Colonic mucosa (tissue), 4 donors: ENCODE results near the gene CHTOP. TPM values are rescaled to one million over a fixed set of nuclear protein-coding genes. Genes with fewer than 3 reads are reported as not detected.

Source experiments
- DNase-seq: peaks from one replicate; pipeline ENCODE4 v3.0.0-alpha.2; 2020
- H3K27ac ChIP-seq: fragments of 200-600 bp; one replicate; pipeline ENCODE4 v1.8.0; 2021
- H3K27me3 ChIP-seq: fragments of 200-600 bp; one replicate; pipeline ENCODE4 v1.8.0; 2021
- H3K36me3 ChIP-seq: fragments of 200-600 bp; one replicate; pipeline ENCODE4 v1.8.0; 2021
- H3K4me1 ChIP-seq: fragments of 200-600 bp; one replicate; pipeline ENCODE4 v1.8.0; 2021; ENCODE audit warnings: mild to moderate bottlenecking
- H3K4me3 ChIP-seq: fragments of 200-600 bp; one replicate; pipeline ENCODE4 v1.8.0; 2021
- H3K9ac ChIP-seq, 2 donors: one replicate each; pipeline ENCODE4 v1.7.0; 2013; ENCODE audit warnings: control low read depth in 2 of 2, low read depth in 2 of 2, low read length in 2 of 2
- H3K9me3 ChIP-seq: fragments of 200-600 bp; one replicate; pipeline ENCODE4 v1.8.0; 2021
- intact Hi-C: fragments of 100-400 bp; cut with DNase I; formaldehyde crosslinking; loops from one replicate; pipeline ENCODE4 v1.14.1; 2022
- total RNA-seq, 2 donors: library from RNA; stranded (reverse); fragmentation: NEBNext Ultra II Directional in 1 of 2; extraction: Animal tissue kit (Norgen Biotek cat#: 25700) in 1 of 2; gene quantifications; one replicate each; pipeline ENCODE4 v1.2.1, GENCODE V29; 2021
- TF ChIP-seq, protein P1 (sequence below): fragments of 200-600 bp; IDR thresholded peaks from one replicate; pipeline ENCODE4 v1.8.0; 2022; ENCODE audit warnings: antibody characterized with exemption, mild to moderate bottlenecking
- donor health status: healthy.
- donor health status: DM: no; HTN: no; CAD: no.
- donor health status: DM: no; HTN: no; CAD: no.

The CHTOP gene
- total RNA-seq, 2 donors from 2014 or later = 51.3 to 88.6 TPM

DNA sequence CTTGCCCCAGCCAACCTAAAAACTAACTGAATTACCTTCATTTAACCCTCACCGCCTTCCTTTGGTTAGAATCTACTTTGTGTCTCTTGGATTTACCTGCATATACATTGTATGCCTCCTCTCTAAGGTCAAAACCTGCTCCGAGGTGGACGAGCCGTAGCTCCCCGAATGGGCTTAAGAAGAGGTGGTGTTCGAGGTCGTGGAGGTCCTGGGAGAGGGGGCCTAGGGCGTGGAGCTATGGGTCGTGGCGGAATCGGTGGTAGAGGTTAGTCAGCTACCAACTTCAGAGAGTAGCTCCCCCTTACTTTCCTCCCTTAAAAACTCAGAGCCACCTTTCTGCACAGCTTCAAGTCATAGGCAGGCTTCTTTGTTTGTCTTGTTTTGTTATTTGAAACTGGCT is 9.2 kb downstream of the CHTOP start:
- Histone ChIP-seq H3K27ac (no peak overlapping the region), H3K9ac (no peak overlapping the region), H3K27me3 (no peaks in the 10 kb centered on the region), H3K9me3 (no peaks in the 10 kb centered on the region), H3K36me3 (peaks cover 46% of the 10 kb centered on the region), H3K4me1 (no peaks in the 10 kb centered on the region), H3K4me3 (no peak overlapping the region)
- TF ChIP-seq, protein P1, sequence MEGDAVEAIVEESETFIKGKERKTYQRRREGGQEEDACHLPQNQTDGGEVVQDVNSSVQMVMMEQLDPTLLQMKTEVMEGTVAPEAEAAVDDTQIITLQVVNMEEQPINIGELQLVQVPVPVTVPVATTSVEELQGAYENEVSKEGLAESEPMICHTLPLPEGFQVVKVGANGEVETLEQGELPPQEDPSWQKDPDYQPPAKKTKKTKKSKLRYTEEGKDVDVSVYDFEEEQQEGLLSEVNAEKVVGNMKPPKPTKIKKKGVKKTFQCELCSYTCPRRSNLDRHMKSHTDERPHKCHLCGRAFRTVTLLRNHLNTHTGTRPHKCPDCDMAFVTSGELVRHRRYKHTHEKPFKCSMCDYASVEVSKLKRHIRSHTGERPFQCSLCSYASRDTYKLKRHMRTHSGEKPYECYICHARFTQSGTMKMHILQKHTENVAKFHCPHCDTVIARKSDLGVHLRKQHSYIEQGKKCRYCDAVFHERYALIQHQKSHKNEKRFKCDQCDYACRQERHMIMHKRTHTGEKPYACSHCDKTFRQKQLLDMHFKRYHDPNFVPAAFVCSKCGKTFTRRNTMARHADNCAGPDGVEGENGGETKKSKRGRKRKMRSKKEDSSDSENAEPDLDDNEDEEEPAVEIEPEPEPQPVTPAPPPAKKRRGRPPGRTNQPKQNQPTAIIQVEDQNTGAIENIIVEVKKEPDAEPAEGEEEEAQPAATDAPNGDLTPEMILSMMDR = no peak
- no peak for DNase-seq
- intact Hi-C loops = no loop called here

DNA sequence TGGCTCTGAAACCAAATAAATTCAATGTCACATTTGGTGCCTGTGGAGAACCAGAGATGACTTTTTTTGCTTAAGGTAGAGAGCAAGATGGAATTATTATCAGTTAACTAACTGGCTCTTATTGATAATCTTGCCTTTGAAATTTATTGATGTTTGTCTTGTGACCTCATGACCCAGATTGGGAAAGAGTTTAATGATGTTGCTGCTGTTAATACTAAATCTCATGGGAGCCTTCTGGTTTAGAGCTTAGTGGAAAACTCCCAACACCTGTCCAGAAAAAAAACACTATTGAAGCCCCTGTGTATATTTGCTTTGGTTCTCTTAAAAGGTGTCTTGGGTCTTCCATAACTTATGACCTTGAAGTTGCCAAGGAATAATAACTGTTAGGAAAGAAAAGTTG is 9.9 kb downstream of the CHTOP start:
- TF ChIP-seq, protein P1 = no peak
- Histone ChIP-seq H3K4me3 (no peak overlapping the region), H3K27me3 (no peaks in the 10 kb centered on the region), H3K27ac (no peak overlapping the region), H3K9me3 (no peaks in the 10 kb centered on the region), H3K36me3 (peaks cover 40% of the 10 kb centered on the region), H3K4me1 (no peaks in the 10 kb centered on the region), H3K9ac (no peak overlapping the region)
- no peak for DNase-seq
- intact Hi-C loops = no loop called here

DNA sequence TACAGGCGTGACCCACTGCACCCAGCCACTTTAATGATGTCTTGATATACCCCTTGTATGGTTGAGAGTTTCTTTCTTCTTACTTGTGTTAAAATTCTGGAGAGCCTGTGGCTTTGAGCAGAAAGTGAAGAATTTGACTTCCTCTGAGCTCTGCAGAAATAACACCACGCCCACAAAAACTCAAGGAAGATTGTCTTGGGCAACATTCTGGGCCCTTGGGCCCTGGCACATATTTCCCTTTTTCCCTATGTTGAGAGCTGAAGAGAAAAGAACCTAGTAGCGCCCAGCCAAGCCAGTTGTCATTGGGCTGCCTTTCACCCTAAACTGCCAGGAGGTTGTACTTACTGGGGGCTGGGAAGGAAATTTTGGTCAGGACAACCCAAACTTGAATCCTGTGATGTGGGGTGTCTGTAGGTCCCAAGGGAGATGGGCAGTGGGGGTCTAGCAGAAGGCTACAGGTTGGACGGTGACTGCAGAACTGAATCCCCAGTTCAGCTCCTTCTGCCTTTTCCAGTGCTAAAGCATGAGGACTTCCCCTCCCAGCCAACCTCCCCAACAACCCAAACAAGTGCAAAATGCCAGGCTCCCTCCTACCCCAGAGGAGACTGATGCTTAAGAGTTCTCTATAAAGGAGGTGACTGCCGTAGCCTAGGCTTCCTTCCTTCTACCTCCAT is 12.9 kb downstream of the CHTOP start:
- H3K27me3 ChIP-seq = no peaks in the 10 kb centered on the region
- TF ChIP-seq, protein P1 = no peak
- peaks cover 20% of the 10 kb centered on the region for H3K36me3 ChIP-seq
- no peaks in the 10 kb centered on the region for H3K4me1 ChIP-seq
- H3K9ac ChIP-seq = no peak overlapping the region
- H3K27ac ChIP-seq = no peak overlapping the region
- DNase-seq = no peak
- intact Hi-C loops = no loop called here
- H3K9me3 ChIP-seq = no peaks in the 10 kb centered on the region
- no peak overlapping the region for H3K4me3 ChIP-seq

DNA sequence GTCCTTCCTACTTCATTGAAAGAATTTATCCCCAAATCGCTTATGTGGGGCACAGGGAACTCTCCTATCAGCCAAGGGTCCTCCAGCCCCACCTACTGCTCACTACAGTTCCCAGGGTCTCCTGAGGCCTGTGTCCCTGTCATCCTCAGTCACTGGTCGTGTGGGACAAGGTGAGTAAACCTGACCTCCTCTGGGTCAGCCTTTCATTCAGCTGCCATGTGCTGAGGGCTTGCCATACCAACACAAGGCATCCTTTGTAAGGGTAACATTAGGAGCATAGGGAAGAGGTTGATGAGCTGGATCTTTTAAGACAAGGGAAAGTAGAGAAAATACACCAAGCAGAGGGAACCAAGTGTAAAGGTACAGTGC is 13.5 kb downstream of the CHTOP start:
- no peak overlapping the region for H3K27ac ChIP-seq
- no peak overlapping the region for H3K9ac ChIP-seq
- H3K9me3 ChIP-seq = no peaks in the 10 kb centered on the region
- TF ChIP-seq, protein P1 = no peak
- H3K4me1 ChIP-seq = no peaks in the 10 kb centered on the region
- no peaks in the 10 kb centered on the region for H3K27me3 ChIP-seq
- no peak overlapping the region for H3K4me3 ChIP-seq
- intact Hi-C loops = no loop called here
- DNase-seq = no peak
- peaks cover 15% of the 10 kb centered on the region for H3K36me3 ChIP-seq

DNA sequence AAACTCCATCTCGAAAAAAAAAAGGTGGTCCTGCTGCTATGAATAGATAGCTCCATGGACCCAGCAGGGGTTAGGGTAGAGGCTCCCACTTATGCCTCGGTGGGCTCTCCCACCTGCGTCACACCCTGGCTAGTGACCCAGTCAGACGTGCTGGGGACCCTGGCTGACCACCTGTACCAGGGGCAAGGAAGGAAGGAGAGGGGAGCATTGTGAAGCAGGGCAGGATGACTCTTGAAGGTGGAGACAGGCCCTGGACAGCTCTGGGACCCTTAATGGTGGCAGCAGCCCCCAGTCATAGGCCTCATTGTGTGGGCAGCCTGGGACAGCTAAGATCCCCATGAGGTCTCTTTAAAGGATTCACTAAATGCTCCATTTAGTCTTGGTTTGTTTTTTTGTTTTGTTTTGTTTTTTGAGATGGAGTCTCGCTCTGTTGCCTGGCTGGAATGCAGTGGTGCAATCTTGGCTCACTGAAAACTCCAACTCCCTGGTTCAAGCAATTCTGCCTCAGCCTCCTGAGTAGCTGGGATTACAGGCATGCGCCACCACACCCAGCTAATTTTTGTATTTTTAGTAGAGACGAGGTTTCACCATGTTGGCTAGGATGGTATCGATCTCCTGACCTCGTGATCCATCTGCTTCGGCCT is 14.3 kb downstream of the CHTOP start:
- no peak overlapping the region for H3K4me3 ChIP-seq
- intact Hi-C loops = no loop called here
- TF ChIP-seq, protein P1 = no peak
- H3K9me3 ChIP-seq = no peaks in the 10 kb centered on the region
- peaks cover 7% of the 10 kb centered on the region for H3K36me3 ChIP-seq
- H3K4me1 ChIP-seq = peaks cover 6% of the 10 kb centered on the region
- DNase-seq = no peak
- H3K9ac ChIP-seq = no peak overlapping the region
- H3K27me3 ChIP-seq = no peaks in the 10 kb centered on the region
- no peak overlapping the region for H3K27ac ChIP-seq
